Mesothelial cell of epicardium (in vitro differentiated cells): ENCODE results near the gene KSR1. TPM values are rescaled to one million over a fixed set of nuclear protein-coding genes. Genes with fewer than 3 reads are reported as not detected.

Experiments used
- DNase-seq, 2 experiments: peaks; one replicate each; pipeline ENCODE4 v3.0.0; 2021; ENCODE audit warnings: low spot score in 2 of 2; ENCODE audit not compliant: unreplicated experiment in 2 of 2
- H3K27ac Mint-ChIP-seq: 2 replicates; pipeline ENCODE4 v1.8.0; 2021; ENCODE audit warnings: mixed read lengths
- H3K27me3 Mint-ChIP-seq: 2 replicates; pipeline ENCODE4 v1.8.0; 2021; ENCODE audit warnings: low read depth, mixed read lengths
- H3K36me3 Mint-ChIP-seq: 2 replicates; pipeline ENCODE4 v1.8.0; 2021; ENCODE audit warnings: mixed read lengths
- H3K4me1 Mint-ChIP-seq: 2 replicates; pipeline ENCODE4 v1.8.0; 2021; ENCODE audit warnings: mixed read lengths
- H3K4me3 Mint-ChIP-seq: 2 replicates; pipeline ENCODE4 v1.8.0; 2021; ENCODE audit warnings: mild to moderate bottlenecking, moderate library complexity, mixed read lengths
- H3K9me3 Mint-ChIP-seq: 2 replicates; pipeline ENCODE4 v1.8.0; 2021; ENCODE audit warnings: mixed read lengths
- total RNA-seq: library from RNA; stranded (reverse); gene quantifications from 3 replicates; pipeline ENCODE4 v1.2.1, GENCODE V29; 2021
- TF ChIP-seq, protein P1 (sequence below): fragments of 200-600 bp; sonication (generic); IDR thresholded peaks from one replicate; pipeline ENCODE4 v1.5.0; 2021; ENCODE audit warnings: antibody characterized with exemption; ENCODE audit not compliant: unreplicated experiment

Gene KSR1
- total RNA-seq, 1 donor from 2014 or later: 69.4 TPM

DNA sequence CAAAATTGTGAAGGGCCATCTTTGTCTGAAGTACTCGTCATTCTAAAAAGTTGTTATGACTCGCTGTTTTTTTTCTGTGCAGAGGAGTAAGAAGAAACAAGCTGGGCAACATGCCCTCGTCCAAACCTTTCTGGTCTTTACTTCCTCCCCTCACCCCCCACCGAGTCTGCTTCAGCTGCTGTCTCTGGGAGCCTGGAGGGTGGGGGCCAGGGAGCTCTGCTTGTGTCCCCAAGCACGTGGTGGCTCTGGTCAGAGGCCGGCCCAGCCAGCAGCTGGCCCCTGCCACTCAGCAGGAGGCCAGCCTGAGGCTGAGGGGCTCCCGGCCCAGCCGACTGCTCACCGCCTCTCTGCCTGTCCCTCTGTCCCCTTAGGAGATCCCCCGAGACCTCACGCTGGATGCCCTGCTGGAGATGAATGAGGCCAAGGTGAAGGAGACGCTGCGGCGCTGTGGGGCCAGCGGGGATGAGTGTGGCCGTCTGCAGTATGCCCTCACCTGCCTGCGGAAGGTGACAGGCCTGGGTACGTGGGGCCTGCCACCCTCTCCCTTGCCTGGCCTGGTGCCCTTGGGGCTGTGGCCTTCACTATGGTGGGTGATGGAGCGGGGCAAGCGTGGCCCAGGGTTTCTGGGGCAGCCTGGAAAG lies 121.0 kb downstream of the KSR1 start:
- no peaks in the 10 kb centered on the region for H3K36me3 Mint-ChIP-seq
- H3K27ac Mint-ChIP-seq: peak overlapping the region; percentile 80
- DNase-seq: no peak
- peaks cover 48% of the 10 kb centered on the region for H3K4me1 Mint-ChIP-seq
- TF ChIP-seq, protein P1, sequence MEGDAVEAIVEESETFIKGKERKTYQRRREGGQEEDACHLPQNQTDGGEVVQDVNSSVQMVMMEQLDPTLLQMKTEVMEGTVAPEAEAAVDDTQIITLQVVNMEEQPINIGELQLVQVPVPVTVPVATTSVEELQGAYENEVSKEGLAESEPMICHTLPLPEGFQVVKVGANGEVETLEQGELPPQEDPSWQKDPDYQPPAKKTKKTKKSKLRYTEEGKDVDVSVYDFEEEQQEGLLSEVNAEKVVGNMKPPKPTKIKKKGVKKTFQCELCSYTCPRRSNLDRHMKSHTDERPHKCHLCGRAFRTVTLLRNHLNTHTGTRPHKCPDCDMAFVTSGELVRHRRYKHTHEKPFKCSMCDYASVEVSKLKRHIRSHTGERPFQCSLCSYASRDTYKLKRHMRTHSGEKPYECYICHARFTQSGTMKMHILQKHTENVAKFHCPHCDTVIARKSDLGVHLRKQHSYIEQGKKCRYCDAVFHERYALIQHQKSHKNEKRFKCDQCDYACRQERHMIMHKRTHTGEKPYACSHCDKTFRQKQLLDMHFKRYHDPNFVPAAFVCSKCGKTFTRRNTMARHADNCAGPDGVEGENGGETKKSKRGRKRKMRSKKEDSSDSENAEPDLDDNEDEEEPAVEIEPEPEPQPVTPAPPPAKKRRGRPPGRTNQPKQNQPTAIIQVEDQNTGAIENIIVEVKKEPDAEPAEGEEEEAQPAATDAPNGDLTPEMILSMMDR: no peak
- H3K4me3 Mint-ChIP-seq: no peak overlapping the region
- no peaks in the 10 kb centered on the region for H3K9me3 Mint-ChIP-seq
- no peaks in the 10 kb centered on the region for H3K27me3 Mint-ChIP-seq

DNA sequence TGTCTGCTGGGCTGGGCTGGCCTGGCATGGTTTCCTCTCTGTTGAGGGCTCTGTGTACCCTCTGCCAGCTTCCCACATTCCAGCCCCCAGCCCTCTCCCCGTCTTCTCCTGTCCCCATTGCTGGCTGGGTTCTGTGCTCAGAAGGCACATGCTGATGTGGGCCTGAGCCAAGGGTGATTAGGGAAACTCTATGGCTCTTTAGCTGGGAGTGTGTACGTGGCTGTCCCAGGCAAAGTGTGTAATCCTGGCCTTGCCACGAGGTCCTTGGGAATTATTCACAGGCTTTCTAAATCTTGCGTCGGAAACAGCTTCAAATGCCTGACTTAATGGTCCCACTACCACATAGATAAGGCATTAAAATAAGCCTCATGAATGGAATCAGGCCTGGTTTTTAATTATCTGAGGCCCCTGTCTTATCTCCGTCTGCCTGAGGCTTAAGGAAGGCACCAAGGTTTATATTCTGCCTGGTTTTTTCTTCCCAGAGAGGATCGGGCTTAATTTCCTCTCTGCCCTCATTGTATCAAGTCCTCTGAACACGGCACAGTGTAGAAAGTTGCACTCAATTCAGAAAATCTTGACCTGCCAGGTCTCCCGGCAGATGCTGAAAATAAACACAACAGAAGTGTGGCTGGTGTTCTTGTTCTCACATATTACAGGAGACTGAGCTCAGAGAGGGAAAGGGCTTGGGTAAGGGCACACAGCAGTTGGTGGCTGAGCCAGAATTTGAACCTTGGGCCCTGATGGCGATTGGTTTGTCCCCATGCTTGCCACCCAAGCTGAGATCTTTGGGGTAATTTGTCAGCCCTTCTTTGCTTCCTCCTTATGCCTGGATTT lies 121.9 kb downstream of the KSR1 start:
- no peaks in the 10 kb centered on the region for H3K9me3 Mint-ChIP-seq
- no peak overlapping the region for H3K4me3 Mint-ChIP-seq
- H3K36me3 Mint-ChIP-seq: no peaks in the 10 kb centered on the region
- peak overlapping the region; percentile 80 for H3K27ac Mint-ChIP-seq
- H3K4me1 Mint-ChIP-seq: peaks cover 43% of the 10 kb centered on the region
- TF ChIP-seq, protein P1: no peak
- H3K27me3 Mint-ChIP-seq: no peaks in the 10 kb centered on the region
- no peak for DNase-seq

DNA sequence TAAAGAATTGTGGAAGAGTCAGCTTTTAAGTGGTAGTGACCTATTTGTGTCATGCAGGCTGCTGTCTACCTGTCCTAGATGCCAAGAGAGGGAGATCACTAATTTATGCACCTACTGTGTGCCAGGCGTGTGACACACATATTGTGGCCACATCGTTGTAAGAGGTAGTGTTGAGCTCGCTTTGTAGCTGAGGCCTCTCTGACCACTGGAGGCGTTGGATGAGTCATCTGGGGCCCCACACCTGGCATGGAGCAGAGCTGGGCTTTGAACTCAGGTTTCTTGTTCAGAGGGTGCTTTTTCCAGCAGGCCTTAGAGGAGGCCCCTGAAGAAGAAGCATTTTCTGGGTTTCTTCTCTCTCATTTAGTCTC lies 122.5 kb downstream of the KSR1 start:
- no peaks in the 10 kb centered on the region for H3K27me3 Mint-ChIP-seq
- no peak for DNase-seq
- H3K9me3 Mint-ChIP-seq: no peaks in the 10 kb centered on the region
- H3K36me3 Mint-ChIP-seq: no peaks in the 10 kb centered on the region
- TF ChIP-seq, protein P1: no peak
- H3K27ac Mint-ChIP-seq: peak overlapping the region; percentile 80
- no peak overlapping the region for H3K4me3 Mint-ChIP-seq
- peaks cover 38% of the 10 kb centered on the region for H3K4me1 Mint-ChIP-seq

DNA sequence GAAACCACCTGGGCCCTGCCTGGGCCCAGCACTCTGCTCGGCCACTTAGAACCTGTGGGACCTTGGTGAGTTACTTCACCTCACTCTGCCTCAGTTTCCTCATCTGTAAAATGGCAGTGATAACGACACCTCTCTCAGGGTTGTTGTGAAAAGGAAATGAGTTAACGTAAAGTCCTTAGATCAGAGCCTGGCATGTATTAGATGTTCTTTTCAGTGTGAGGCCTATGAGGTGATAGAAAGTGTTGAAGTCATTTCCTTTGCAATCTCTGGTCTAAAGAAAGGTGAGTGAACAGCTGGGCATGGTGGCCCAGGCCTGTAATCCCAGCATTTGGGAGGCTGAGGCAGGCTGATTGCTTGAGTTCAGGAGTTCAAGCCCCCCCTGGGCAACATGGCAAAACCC lies 123.1 kb downstream of the KSR1 start:
- Mint-ChIP-seq H3K4me3 (no peak overlapping the region), H3K4me1 (peaks cover 32% of the 10 kb centered on the region), H3K27ac (no peak overlapping the region), H3K27me3 (no peaks in the 10 kb centered on the region), H3K36me3 (no peaks in the 10 kb centered on the region), H3K9me3 (no peaks in the 10 kb centered on the region)
- no peak for DNase-seq
- TF ChIP-seq, protein P1: no peak

DNA sequence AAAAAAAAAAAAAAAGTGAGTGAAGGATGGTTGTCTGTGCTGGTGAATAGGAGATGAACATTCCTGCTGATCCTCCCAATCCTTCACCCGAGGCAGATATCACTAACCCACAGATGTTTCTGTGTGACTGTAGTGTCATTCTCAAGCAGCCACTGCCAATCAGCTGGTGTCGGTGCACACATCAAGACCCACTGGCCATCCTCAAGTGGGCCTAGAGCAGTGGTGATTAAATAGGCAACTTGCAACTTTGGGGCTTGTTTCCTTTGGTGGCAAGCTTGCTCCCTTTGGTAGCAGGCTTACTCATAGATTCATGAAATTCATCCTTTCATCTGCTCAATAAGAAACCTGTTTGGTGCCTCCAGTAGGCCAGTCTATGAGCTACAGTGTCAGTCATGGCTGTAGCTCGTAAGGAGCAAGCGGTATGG lies 123.7 kb downstream of the KSR1 start:
- TF ChIP-seq, protein P1: no peak
- no peaks in the 10 kb centered on the region for H3K27me3 Mint-ChIP-seq
- no peaks in the 10 kb centered on the region for H3K9me3 Mint-ChIP-seq
- H3K27ac Mint-ChIP-seq: no peak overlapping the region
- no peak for DNase-seq
- H3K36me3 Mint-ChIP-seq: no peaks in the 10 kb centered on the region
- H3K4me1 Mint-ChIP-seq: peaks cover 31% of the 10 kb centered on the region
- no peak overlapping the region for H3K4me3 Mint-ChIP-seq
